Vagina (tissue), 2 donors: ENCODE measurements around the gene HAUS6.

Source experiments
- CTCF ChIP-seq, 3 experiments: fragments of 450-650 bp in 2 of 3; fragments of 200-600 bp in 1 of 3; sonication (generic) in 1 of 3; IDR thresholded peaks; one replicate each; pipeline ENCODE4 v1.5.1; 2017 to 2019; ENCODE audit warnings: antibody characterized with exemption in 3 of 3, mild to moderate bottlenecking in 2 of 3, moderate library complexity in 2 of 3
- POLR2A ChIP-seq, 2 donors: fragments of 450-650 bp; IDR thresholded peaks; one replicate each; pipeline ENCODE4 v1.6.1; 2017; ENCODE audit warnings: antibody characterized with exemption in 2 of 2, mild to moderate bottlenecking in 2 of 2, moderate library complexity in 2 of 2
- POLR2AphosphoS5 ChIP-seq, 2 donors: sonication (generic); formaldehyde crosslinking; IDR thresholded peaks; one replicate each; pipeline ENCODE4 v1.9.0; 2017; ENCODE audit warnings: antibody characterized with exemption in 2 of 2, mild to moderate bottlenecking in 2 of 2, low read depth in 1 of 2; ENCODE audit not compliant: insufficient read depth in 1 of 2

- TF ChIP-seq CTCF (IDR thresholded peaks at IDR 0.05): no peak
- TF ChIP-seq POLR2A (IDR thresholded peaks at IDR 0.05): no peak
- no peak for TF ChIP-seq POLR2AphosphoS5 (IDR thresholded peaks at IDR 0.05; ENCODE audit: insufficient read depth in 1 of 2, low read depth in 1 of 2)
Measured at GRCh38 chr9:19074229-19074628, 28.5 kb downstream of the HAUS6 start.
